ENCODE data around the gene USP22.

Gene USP22

GRCh38 chr17:21019976-21020586 is 22.7 kb downstream of the USP22 start:
- DNase-seq = no peak

GRCh38 chr17:21018894-21019293 is 23.9 kb downstream of the USP22 start:
- DNase-seq = no peak

- no peak for DNase-seq
Observed at GRCh38 chr17:21017861-21018260, 24.9 kb downstream of the USP22 start.

GRCh38 chr17:21017256-21017655 is 25.6 kb downstream of the USP22 start:
- no peak for DNase-seq

GRCh38 chr17:21016826-21017225 is 26.0 kb downstream of the USP22 start:
- no peak for DNase-seq

GRCh38 chr17:21015564-21015963 is 27.2 kb downstream of the USP22 start:
- DNase-seq = no peak

GRCh38 chr17:21014498-21014897 is 28.3 kb downstream of the USP22 start:
- DNase-seq = no peak

GRCh38 chr17:21013983-21014382 is 28.8 kb downstream of the USP22 start:
- DNase-seq = no peak

GRCh38 chr17:21012736-21013135 is 30.1 kb downstream of the USP22 start:
- DNase-seq = no peak

- DNase-seq = no peak
Observed at GRCh38 chr17:21010705-21011596, 31.9 kb downstream of the USP22 start.

- DNase-seq = no peak
Observed at GRCh38 chr17:21008992-21009671, 33.7 kb downstream of the USP22 start.

- no peak for DNase-seq
Observed at GRCh38 chr17:21008160-21008915, 34.5 kb downstream of the USP22 start.

GRCh38 chr17:21007646-21008045 is 35.2 kb downstream of the USP22 start:
- no peak for DNase-seq

- no peak for DNase-seq
Observed at GRCh38 chr17:21005803-21006202, 37.0 kb downstream of the USP22 start.

- no peak for DNase-seq
Observed at GRCh38 chr17:21005367-21005766, 37.4 kb downstream of the USP22 start.

GRCh38 chr17:21004016-21004930 is 38.5 kb downstream of the USP22 start:
- no peak for DNase-seq

GRCh38 chr17:21003007-21003621 is 39.7 kb downstream of the USP22 start:
- DNase-seq = no peak

- no peak for DNase-seq
Observed at GRCh38 chr17:21002309-21003006, 40.4 kb downstream of the USP22 start.

- DNase-seq = no peak
Observed at GRCh38 chr17:21001813-21002221, 41.0 kb downstream of the USP22 start.

GRCh38 chr17:21001111-21001812 is 41.5 kb downstream of the USP22 start:
- DNase-seq = no peak
